Endothelial cell (in vitro differentiated cells): Measurements from ENCODE around the gene DRD1. TPM values are rescaled to one million over a fixed set of nuclear protein-coding genes. Genes with fewer than 3 reads are reported as not detected.
"Not testable (repeated sequence)": the region's sequence is repeated elsewhere in the genome, so short reads cannot be mapped to it uniquely, and the experiment has no call there.

ENCODE experiments used
- DNase-seq: peaks from one replicate; pipeline ENCODE4 v3.0.0; 2021; ENCODE audit warnings: low spot score
- H3K27ac Mint-ChIP-seq: one replicate; pipeline ENCODE4 v1.8.0; 2021; ENCODE audit warnings: mixed read lengths, inconsistent platforms; ENCODE audit not compliant: unreplicated experiment
- H3K27me3 Mint-ChIP-seq: one replicate; pipeline ENCODE4 v1.8.0; 2021; ENCODE audit warnings: mild to moderate bottlenecking, moderate library complexity, mixed read lengths, inconsistent platforms; ENCODE audit not compliant: unreplicated experiment
- H3K36me3 Mint-ChIP-seq: one replicate; pipeline ENCODE4 v1.8.0; 2021; ENCODE audit warnings: mild to moderate bottlenecking, low read depth, mixed read lengths, inconsistent platforms; ENCODE audit not compliant: unreplicated experiment
- H3K4me1 Mint-ChIP-seq: one replicate; pipeline ENCODE4 v1.8.0; 2021; ENCODE audit warnings: mild to moderate bottlenecking, mixed read lengths, inconsistent platforms; ENCODE audit not compliant: unreplicated experiment
- H3K4me3 Mint-ChIP-seq: one replicate; pipeline ENCODE4 v1.8.0; 2021; ENCODE audit warnings: mild to moderate bottlenecking, mixed read lengths, inconsistent platforms; ENCODE audit not compliant: unreplicated experiment
- H3K9me3 Mint-ChIP-seq: one replicate; pipeline ENCODE4 v1.8.0; 2021; ENCODE audit warnings: mixed read lengths, inconsistent platforms; ENCODE audit not compliant: unreplicated experiment
- total RNA-seq: library from RNA; stranded (reverse); fragmentation: NEBNext Ultra II Directional; extraction: Animal tissue kit (Norgen Biotek cat#: 25700); gene quantifications from one replicate; pipeline ENCODE4 v1.2.1, GENCODE V29; 2021; ENCODE audit not compliant: unreplicated experiment
- TF ChIP-seq, protein P1 (sequence below): fragments of 200-600 bp; sonication (generic); IDR thresholded peaks from one replicate; pipeline ENCODE4 v1.5.0; 2021; ENCODE audit warnings: antibody characterized with exemption; ENCODE audit not compliant: unreplicated experiment

Gene DRD1
- total RNA-seq, 1 donor from 2014 or later, result 0.18 TPM

DNA sequence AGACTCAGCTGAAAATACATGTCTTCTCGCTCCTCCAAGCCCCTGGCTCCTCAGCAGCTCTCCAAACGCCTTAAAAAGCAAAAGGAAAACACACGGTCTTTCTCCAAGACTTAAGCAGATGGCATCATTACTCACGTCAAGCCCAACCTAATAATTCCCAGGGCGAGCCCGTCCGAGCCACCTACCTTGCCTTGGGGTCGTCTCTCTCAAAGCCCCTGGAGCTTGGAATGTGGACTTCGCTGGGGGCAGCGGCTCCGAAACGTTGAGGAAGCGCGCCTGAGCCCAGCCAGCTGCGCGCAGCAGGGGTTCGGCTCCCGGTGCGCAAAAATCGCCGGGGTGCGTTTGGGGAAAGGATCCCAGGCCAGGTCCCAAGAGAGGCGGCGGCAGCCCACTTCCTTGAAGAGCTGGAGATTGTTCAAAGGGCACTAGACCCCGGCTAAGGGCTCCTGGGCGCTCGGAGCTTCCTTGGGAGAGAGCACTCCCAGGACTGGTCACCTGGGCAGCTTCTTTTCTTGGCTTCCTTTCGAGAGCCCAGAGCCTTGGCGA is 395 bp downstream of the DRD1 start:
- TF ChIP-seq, protein P1, sequence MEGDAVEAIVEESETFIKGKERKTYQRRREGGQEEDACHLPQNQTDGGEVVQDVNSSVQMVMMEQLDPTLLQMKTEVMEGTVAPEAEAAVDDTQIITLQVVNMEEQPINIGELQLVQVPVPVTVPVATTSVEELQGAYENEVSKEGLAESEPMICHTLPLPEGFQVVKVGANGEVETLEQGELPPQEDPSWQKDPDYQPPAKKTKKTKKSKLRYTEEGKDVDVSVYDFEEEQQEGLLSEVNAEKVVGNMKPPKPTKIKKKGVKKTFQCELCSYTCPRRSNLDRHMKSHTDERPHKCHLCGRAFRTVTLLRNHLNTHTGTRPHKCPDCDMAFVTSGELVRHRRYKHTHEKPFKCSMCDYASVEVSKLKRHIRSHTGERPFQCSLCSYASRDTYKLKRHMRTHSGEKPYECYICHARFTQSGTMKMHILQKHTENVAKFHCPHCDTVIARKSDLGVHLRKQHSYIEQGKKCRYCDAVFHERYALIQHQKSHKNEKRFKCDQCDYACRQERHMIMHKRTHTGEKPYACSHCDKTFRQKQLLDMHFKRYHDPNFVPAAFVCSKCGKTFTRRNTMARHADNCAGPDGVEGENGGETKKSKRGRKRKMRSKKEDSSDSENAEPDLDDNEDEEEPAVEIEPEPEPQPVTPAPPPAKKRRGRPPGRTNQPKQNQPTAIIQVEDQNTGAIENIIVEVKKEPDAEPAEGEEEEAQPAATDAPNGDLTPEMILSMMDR, result no peak
- DNase-seq, result peak; percentile 14
- no peak overlapping the region for H3K27ac Mint-ChIP-seq
- peaks cover 11% of the 10 kb centered on the region for H3K27me3 Mint-ChIP-seq
- H3K36me3 Mint-ChIP-seq, result no peaks in the 10 kb centered on the region
- H3K4me3 Mint-ChIP-seq, result no peak overlapping the region
- H3K4me1 Mint-ChIP-seq, result peaks cover 4% of the 10 kb centered on the region
- H3K9me3 Mint-ChIP-seq, result no peaks in the 10 kb centered on the region

DNA sequence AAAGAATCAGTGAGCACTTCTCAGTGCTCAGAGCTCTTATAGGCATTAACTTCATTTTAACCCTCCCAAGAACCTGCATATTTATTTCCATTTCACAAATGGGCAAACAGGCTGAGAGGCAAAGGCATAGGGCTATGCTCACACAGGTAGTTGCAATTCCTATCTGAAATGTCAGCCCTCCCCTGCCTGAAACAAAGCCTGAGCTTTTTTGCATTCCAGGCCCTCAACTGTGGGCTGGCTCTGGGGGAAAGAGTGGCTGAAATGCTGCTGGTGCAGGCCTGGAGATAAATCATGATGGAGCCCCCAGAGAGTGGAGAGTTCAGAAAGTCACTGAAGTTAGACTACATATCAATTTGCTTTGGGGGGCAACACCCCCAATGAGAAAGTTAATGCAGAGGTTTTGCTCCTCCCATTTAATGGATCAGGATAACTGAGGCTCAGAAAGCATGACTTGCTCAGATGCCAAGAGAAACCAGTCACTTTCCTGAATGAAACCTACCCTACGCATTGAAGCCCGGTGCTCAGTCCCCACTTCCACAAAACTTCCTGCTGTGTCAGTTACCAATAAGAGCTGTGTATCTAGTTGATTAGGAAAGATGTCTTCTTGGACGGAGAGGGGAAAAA is 5.6 kb downstream of the DRD1 start:
- H3K27ac Mint-ChIP-seq, result no peak overlapping the region
- DNase-seq, result no peak
- H3K36me3 Mint-ChIP-seq, result no peaks in the 10 kb centered on the region
- H3K4me1 Mint-ChIP-seq, result peaks cover 8% of the 10 kb centered on the region
- H3K9me3 Mint-ChIP-seq, result no peaks in the 10 kb centered on the region
- peaks cover 5% of the 10 kb centered on the region for H3K27me3 Mint-ChIP-seq
- H3K4me3 Mint-ChIP-seq, result no peak overlapping the region
- TF ChIP-seq, protein P1, result no peak

DNA sequence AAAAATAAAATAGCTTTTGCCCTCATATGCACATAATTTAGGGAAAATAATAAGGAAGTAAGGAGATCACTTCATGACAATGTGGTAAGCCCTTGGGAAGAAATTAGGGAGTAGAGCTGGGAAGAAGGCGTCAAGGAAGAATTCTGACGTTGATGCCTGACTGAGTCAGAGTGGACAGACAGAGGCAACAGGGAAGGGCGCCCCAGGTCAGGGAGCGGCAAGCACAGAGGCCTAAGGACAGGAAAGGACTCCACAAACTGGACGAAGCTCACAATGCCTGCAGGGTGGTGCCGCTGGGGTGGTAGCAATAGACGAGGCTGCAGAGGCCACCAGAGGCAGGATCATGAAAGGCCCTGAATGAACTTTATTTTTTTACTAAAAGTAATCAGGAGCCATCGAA is 7.6 kb downstream of the DRD1 start:
- no peak for DNase-seq
- H3K4me3 Mint-ChIP-seq, result no peak overlapping the region
- no peaks in the 10 kb centered on the region for H3K27me3 Mint-ChIP-seq
- H3K27ac Mint-ChIP-seq, result no peak overlapping the region
- H3K4me1 Mint-ChIP-seq, result peaks cover 8% of the 10 kb centered on the region
- H3K36me3 Mint-ChIP-seq, result no peaks in the 10 kb centered on the region
- TF ChIP-seq, protein P1, result no peak
- no peaks in the 10 kb centered on the region for H3K9me3 Mint-ChIP-seq

DNA sequence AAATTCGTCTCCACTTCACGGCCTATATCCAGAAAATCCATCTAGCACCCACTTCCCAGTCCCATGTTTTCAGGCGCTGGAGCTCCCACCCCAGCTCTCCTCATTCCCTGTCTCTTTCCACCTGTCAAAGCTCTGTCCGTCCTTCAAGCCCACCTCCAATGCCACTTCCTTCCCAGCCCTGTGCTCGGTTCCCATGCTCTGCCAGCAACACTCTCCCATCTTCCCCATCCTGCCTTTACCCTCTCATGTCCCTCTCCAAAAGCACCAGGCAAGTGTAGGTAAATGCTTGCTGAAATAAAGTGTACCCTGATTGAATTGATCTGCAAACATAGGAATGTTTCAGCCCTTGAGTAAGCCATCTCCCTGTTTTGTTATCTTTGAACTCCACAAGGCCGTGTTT is 9.2 kb downstream of the DRD1 start:
- no peaks in the 10 kb centered on the region for H3K36me3 Mint-ChIP-seq
- TF ChIP-seq, protein P1, result no peak
- H3K4me1 Mint-ChIP-seq, result peaks cover 8% of the 10 kb centered on the region
- DNase-seq, result no peak
- H3K27ac Mint-ChIP-seq, result no peak overlapping the region
- H3K27me3 Mint-ChIP-seq, result no peaks in the 10 kb centered on the region
- no peak overlapping the region for H3K4me3 Mint-ChIP-seq
- no peaks in the 10 kb centered on the region for H3K9me3 Mint-ChIP-seq

DNA sequence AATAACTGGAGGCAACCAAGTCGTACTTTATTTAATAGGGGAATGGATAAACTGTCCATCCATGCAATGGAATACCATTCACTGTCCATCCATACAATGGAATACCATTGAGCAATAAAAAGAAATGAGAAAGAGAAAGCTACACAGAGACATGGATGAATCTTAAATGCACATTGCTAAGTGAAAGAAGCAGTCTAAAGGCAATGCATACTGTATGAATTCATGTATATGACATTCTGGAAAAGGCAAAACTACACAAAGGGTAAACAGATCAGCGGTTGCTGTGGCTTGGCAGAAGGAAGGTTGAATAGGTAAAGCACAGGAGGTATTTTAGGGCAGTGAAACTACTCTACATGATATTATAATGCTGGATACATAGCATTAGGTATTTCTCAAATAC is 16.2 kb downstream of the DRD1 start:
- TF ChIP-seq, protein P1, result no peak

DNA sequence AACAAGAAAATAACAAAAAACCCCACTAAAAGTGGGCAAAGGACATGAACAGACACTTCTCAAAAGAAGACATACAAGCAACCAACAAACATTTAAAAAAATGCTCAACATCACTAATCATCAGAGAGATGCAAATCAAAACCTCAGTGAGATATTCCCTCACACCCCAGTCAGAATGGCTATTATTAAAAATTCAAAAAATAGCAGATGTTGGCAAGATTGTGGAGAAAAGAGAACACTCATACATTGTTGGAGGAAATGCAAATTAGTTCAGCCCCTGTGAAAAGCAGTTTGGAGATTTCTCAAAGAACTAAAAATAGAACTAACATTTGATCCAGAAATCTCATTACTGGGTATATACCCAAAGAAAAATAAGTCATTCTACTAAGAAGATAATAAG is 19.4 kb downstream of the DRD1 start:
- not testable (repeated sequence) for H3K9me3 Mint-ChIP-seq, H3K27me3 Mint-ChIP-seq, H3K4me1 Mint-ChIP-seq, H3K36me3 Mint-ChIP-seq, H3K27ac Mint-ChIP-seq, H3K4me3 Mint-ChIP-seq, DNase-seq

More for the DNA sequence above, 16.2 kb downstream of the DRD1 start:
- no peaks in the 10 kb centered on the region for H3K36me3 Mint-ChIP-seq
- H3K27ac Mint-ChIP-seq, result no peak overlapping the region
- DNase-seq, result no peak
- no peaks in the 10 kb centered on the region for H3K9me3 Mint-ChIP-seq
- no peak overlapping the region for H3K4me3 Mint-ChIP-seq
- H3K4me1 Mint-ChIP-seq, result no peaks in the 10 kb centered on the region
- no peaks in the 10 kb centered on the region for H3K27me3 Mint-ChIP-seq
